SK-N-MC (cell line): ENCODE data around the gene MACF1.
"Not testable (repeated sequence)": the region's sequence is repeated elsewhere in the genome, so short reads cannot be mapped to it uniquely, and the experiment has no call there.

Experiments
- EZH2 ChIP-seq: fragments of 200-600 bp; sonication (generic); IDR thresholded peaks from one replicate; pipeline ENCODE4 v1.6.1; 2017; ENCODE audit warnings: antibody characterized with exemption
- POLR2AphosphoS5 ChIP-seq: IDR thresholded peaks from 2 replicates; pipeline ENCODE4 v1.6.1; 2012; ENCODE audit warnings: mild to moderate bottlenecking, low read depth, low read length, borderline replicate concordance

DNA sequence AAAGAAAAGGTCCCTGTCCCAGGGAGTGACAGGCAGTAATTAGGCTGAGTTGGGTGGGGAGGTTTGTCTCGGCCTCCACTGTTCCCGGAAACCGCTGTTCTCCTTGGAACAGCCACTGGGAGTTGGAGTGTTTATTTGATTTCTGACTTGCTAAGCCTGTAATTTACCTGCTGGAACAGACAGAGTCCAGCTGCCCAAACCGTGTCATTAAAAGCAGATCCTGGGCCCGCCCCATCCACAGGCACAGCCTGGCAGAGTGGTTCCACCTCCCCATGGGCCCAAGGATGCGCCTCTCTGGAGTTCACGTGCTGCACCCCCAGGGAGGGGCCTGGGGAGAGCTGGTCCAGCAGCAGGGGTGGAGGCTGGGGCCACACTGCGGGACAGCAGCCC is 322.7 kb downstream of the MACF1 start:
- TF ChIP-seq EZH2, POLR2AphosphoS5: not testable (repeated sequence)
